Measurements from ENCODE around the gene RBM47.
"Not testable (repeated sequence)": the region's sequence is repeated elsewhere in the genome, so short reads cannot be mapped to it uniquely, and the experiment has no call there.

RBM47 gene

GRCh38 chr4:40546969-40547788 is 82.5 kb downstream of the RBM47 start:
- no peak for ATAC-seq (replicated peaks)
- Mint-ChIP-seq H3K36me3 (ENCODE audit: insufficient read depth) (no peaks in the 10 kb centered on the region), H3K27me3 (peaks cover 0 to 4% of the 10 kb centered on the region in 2 donors), H3K4me1 (ENCODE audit: low read depth in 2 of 2) (peaks cover 6 to 7% of the 10 kb centered on the region in 2 donors), H3K27ac (no peak overlapping the region), H3K9me3 (no peaks in the 10 kb centered on the region), H3K4me3 (no peak overlapping the region)
- no peak for DNase-seq

GRCh38 chr4:40546506-40546905 is 83.2 kb downstream of the RBM47 start:
- Mint-ChIP-seq H3K4me3 (no peak overlapping the region), H3K27me3 (peaks cover 0 to 4% of the 10 kb centered on the region in 2 donors), H3K27ac (no peak overlapping the region), H3K9me3 (no peaks in the 10 kb centered on the region), H3K36me3 (ENCODE audit: insufficient read depth) (no peaks in the 10 kb centered on the region), H3K4me1 (ENCODE audit: low read depth in 2 of 2) (peaks cover 6 to 7% of the 10 kb centered on the region in 2 donors)
- DNase-seq (no peak), ATAC-seq (replicated peaks) (no peak)

- not testable (repeated sequence) for H3K4me3 Mint-ChIP-seq; H3K4me1 Mint-ChIP-seq (ENCODE audit: low read depth in 2 of 2); ATAC-seq (replicated peaks); H3K27ac Mint-ChIP-seq; DNase-seq; H3K27me3 Mint-ChIP-seq; H3K9me3 Mint-ChIP-seq; H3K36me3 Mint-ChIP-seq (ENCODE audit: insufficient read depth)
Observed at GRCh38 chr4:40545487-40545886, 84.2 kb downstream of the RBM47 start.

DNA sequence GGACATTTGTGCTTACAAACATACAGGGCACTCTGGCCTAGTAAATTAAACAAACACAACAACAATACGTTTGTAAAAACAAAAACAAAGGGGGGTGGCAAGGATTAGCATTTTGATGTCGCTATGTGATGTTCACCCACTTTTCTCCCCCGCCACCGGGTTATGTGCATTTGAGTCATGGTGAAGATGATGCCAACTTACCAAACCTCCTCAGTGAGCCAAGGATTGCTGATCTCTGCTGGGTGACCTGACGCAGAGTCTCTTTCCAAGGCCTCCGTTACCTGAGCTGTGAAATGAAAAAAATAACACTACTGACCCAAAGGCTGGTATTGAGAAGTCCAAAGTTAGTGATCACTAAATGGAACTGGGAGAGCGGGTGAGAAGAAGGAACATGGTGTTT is 85.4 kb downstream of the RBM47 start:
- Mint-ChIP-seq H3K9me3 (no peaks in the 10 kb centered on the region), H3K36me3 (ENCODE audit: insufficient read depth) (no peaks in the 10 kb centered on the region), H3K4me3 (no peak overlapping the region), H3K4me1 (ENCODE audit: low read depth in 2 of 2) (no peaks in the 10 kb centered on the region), H3K27ac (no peak overlapping the region), H3K27me3 (peaks cover 0 to 4% of the 10 kb centered on the region in 2 donors)
- ATAC-seq (replicated peaks) (no peak), DNase-seq (no peak)

DNA sequence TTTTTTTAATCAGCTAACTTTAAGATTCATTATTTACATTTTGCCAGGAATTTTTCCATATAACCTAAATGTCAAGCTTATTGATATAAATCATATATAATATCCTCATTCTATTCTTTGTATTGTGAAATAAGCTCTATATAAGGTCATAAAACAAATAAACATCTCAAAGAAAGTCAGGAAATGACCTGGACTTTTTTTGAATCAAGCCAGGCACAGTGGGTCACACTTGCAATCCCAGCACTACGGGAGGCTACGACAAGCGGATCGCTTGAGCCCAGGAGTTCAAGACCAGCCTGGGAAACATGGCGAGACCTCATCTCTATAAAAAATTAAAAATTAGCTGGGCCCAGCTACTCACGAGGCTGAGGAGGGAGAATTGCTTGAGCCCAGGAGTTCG is 88.9 kb downstream of the RBM47 start:
- H3K27ac Mint-ChIP-seq = no peak overlapping the region
- H3K27me3 Mint-ChIP-seq = peaks cover 0 to 9% of the 10 kb centered on the region in 2 donors
- H3K9me3 Mint-ChIP-seq = no peaks in the 10 kb centered on the region
- ATAC-seq (replicated peaks) = no peak
- H3K36me3 Mint-ChIP-seq (ENCODE audit: insufficient read depth) = no peaks in the 10 kb centered on the region
- no peak overlapping the region for H3K4me3 Mint-ChIP-seq
- no peak for DNase-seq
- H3K4me1 Mint-ChIP-seq (ENCODE audit: low read depth in 2 of 2) = no peaks in the 10 kb centered on the region

DNA sequence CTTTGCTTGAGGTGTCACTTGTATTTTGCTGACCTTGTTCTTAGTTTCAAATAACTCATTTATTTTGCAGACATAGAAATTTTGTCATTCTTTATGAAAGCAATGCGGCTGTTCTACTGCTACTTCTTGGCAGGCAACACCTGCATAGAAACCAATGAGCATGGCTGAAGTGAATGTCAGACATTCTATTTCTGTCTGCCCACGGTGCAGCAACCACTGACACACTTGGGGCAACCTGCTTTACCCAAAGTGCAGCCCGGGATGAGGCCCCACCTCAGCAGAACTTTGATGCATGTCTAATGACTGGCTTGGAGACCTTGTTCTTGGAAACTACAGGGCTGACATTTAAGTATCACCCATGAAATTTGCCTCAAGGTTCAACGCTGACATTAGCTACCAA is 93.6 kb downstream of the RBM47 start:
- no peak for DNase-seq

DNA sequence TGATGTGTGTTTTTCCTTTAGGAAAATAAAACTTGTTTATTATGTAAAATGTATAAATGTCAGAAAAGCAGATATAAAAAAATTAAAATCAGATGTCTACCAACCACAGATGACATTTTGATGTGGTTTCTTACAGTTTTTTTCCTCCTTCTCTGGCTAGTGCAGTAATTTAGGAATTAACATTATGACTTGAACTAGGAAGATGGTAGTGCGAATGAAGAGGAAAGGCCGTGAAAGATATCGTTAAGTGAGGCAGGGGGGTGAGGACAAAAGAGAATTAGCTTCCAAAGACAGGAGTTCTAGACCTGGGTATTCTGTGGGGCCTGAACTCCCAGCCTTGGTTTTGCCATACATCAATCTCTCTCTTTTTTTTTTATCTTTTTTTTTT is 98.0 kb downstream of the RBM47 start:
- Mint-ChIP-seq H3K4me1 (ENCODE audit: low read depth in 2 of 2) (no peaks in the 10 kb centered on the region), H3K27ac (no peak overlapping the region), H3K36me3 (ENCODE audit: insufficient read depth) (no peaks in the 10 kb centered on the region), H3K9me3 (no peaks in the 10 kb centered on the region), H3K4me3 (no peak overlapping the region), H3K27me3 (no peaks in the 10 kb centered on the region)
- DNase-seq (no peak), ATAC-seq (replicated peaks) (no peak)

More for the DNA sequence above, 93.6 kb downstream of the RBM47 start:
- Mint-ChIP-seq H3K36me3 (ENCODE audit: insufficient read depth) (no peaks in the 10 kb centered on the region), H3K4me3 (no peak overlapping the region), H3K9me3 (no peaks in the 10 kb centered on the region), H3K27me3 (peaks cover 0 to 9% of the 10 kb centered on the region in 2 donors), H3K27ac (no peak overlapping the region), H3K4me1 (ENCODE audit: low read depth in 2 of 2) (no peaks in the 10 kb centered on the region)
- ATAC-seq (replicated peaks) = no peak

- Mint-ChIP-seq H3K4me3 (no peak overlapping the region), H3K36me3 (ENCODE audit: insufficient read depth) (no peaks in the 10 kb centered on the region), H3K4me1 (ENCODE audit: low read depth in 2 of 2) (no peaks in the 10 kb centered on the region), H3K9me3 (no peaks in the 10 kb centered on the region), H3K27me3 (no peaks in the 10 kb centered on the region), H3K27ac (no peak overlapping the region)
- ATAC-seq (replicated peaks) (no peak), DNase-seq (no peak)
Observed at GRCh38 chr4:40530961-40531635, 98.6 kb downstream of the RBM47 start.

GRCh38 chr4:40526741-40527140 is 102.9 kb downstream of the RBM47 start:
- Mint-ChIP-seq H3K27me3 (no peaks in the 10 kb centered on the region), H3K27ac (no peak overlapping the region), H3K4me3 (no peak overlapping the region), H3K36me3 (ENCODE audit: insufficient read depth) (no peaks in the 10 kb centered on the region), H3K4me1 (ENCODE audit: low read depth in 2 of 2) (no peaks in the 10 kb centered on the region), H3K9me3 (no peaks in the 10 kb centered on the region)
- DNase-seq (no peak), ATAC-seq (replicated peaks) (no peak)

GRCh38 chr4:40525752-40526598 is 103.7 kb downstream of the RBM47 start:
- H3K9me3 Mint-ChIP-seq = no peaks in the 10 kb centered on the region

DNA sequence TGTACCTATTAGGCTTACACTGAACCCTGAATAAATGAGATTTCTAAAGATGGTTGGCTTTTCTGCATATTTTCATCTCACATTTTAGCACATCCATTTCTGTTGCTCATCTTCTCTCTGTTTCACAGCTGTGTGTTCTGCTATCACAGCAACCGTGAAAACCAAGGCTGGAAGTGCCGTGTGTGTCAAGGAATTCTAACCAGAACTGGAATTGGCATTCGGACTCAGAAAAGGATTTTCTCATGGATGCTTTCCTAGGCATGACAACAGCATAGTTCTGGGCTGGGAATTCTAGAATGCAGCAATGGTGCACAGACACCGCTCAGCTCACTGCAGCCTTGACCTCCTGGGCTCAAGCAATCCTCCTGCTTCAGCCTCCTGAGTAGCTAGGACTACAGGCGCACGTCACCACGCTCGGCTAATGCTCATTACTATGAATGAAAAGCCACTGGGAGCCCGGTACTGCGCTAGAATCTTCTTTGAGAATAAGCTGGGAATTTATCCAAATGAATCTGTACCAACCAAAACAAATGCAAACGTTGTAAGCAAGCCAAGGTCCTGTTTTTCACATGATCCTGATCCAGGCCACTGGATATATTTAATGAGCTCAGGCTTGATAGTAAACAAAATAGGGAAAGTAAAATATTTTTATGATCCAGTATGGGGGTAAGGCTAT is 105.2 kb downstream of the RBM47 start:
- Mint-ChIP-seq H3K36me3 (ENCODE audit: insufficient read depth) (no peaks in the 10 kb centered on the region), H3K27me3 (peaks cover 6 to 9% of the 10 kb centered on the region in 2 donors), H3K27ac (no peak overlapping the region), H3K4me3 (no peak overlapping the region), H3K9me3 (no peaks in the 10 kb centered on the region), H3K4me1 (ENCODE audit: low read depth in 2 of 2) (no peaks in the 10 kb centered on the region)
- no peak for DNase-seq
- no peak for ATAC-seq (replicated peaks)

More at GRCh38 chr4:40525752-40526598, 103.7 kb downstream of the RBM47 start:
- Mint-ChIP-seq H3K36me3 (ENCODE audit: insufficient read depth) (no peaks in the 10 kb centered on the region), H3K4me3 (no peak overlapping the region), H3K27ac (no peak overlapping the region), H3K27me3 (no peaks in the 10 kb centered on the region), H3K4me1 (ENCODE audit: low read depth in 2 of 2) (no peaks in the 10 kb centered on the region)
- ATAC-seq (replicated peaks) = no peak
- no peak for DNase-seq

DNA sequence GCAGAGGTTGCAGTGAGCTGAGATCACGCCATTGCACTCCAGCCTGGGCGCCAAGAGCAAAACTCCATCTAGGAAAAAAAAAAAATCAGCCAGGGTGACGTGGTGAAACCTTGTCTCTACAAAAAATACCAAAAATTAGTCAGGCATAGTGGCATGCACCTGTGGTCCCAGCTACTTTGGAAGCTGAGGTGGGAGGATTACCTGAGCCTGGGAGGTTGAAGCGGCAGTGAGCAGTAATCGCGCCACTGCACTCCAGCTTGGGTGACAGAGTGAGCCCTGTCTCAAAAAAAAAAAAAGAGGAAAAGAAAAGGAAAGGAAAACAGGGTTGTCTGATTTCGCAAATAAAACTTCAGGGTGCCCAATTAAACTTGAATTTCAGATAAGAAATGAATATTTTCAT is 106.1 kb downstream of the RBM47 start:
- no peak for ATAC-seq (replicated peaks)
- DNase-seq = no peak
- Mint-ChIP-seq H3K9me3 (no peaks in the 10 kb centered on the region), H3K36me3 (ENCODE audit: insufficient read depth) (no peaks in the 10 kb centered on the region), H3K27me3 (peaks cover 6 to 9% of the 10 kb centered on the region in 2 donors), H3K4me1 (ENCODE audit: low read depth in 2 of 2) (no peaks in the 10 kb centered on the region), H3K27ac (no peak overlapping the region), H3K4me3 (no peak overlapping the region)

GRCh38 chr4:40521957-40522356 is 107.7 kb downstream of the RBM47 start:
- Mint-ChIP-seq H3K9me3 (no peaks in the 10 kb centered on the region), H3K27ac (no peak overlapping the region), H3K4me1 (ENCODE audit: low read depth in 2 of 2) (no peaks in the 10 kb centered on the region), H3K27me3 (peaks cover 6 to 16% of the 10 kb centered on the region in 2 donors), H3K36me3 (ENCODE audit: insufficient read depth) (no peaks in the 10 kb centered on the region), H3K4me3 (no peak overlapping the region)
- DNase-seq = no peak
- no peak for ATAC-seq (replicated peaks)

Measured in effector memory CD8-positive, alpha-beta T cell (primary cell).